GM21526 (cell line): ENCODE data around the gene WDR13.
"Not testable (repeated sequence)": the region's sequence is repeated elsewhere in the genome, so short reads cannot be mapped to it uniquely, and the experiment has no call there.

ENCODE experiments used
- ATAC-seq: cut with Tn5 transposase; IDR thresholded peaks from one replicate; pipeline ENCODE4 v1.9.1; 2021; ENCODE audit warnings: moderate library complexity; ENCODE audit not compliant: unreplicated experiment, low FRiP score

The WDR13 gene

GRCh38 chrX:48649102-48649501 is 51.8 kb downstream of the WDR13 start:
- ATAC-seq: no peak

- not testable (repeated sequence) for ATAC-seq
Observed at GRCh38 chrX:48652055-48652579, 54.8 kb downstream of the WDR13 start.

GRCh38 chrX:48654746-48655145 is 57.5 kb downstream of the WDR13 start:
- ATAC-seq: not testable (repeated sequence)
